Measurements from ENCODE around the gene CRTAC1. TPM values are rescaled to one million over a fixed set of nuclear protein-coding genes. Genes with fewer than 3 reads are reported as not detected.

The CRTAC1 gene
- polyA plus RNA-seq, 4 donors = 4.4 to 52.9 (median 31.3) TPM

GRCh38 chr10:98029149-98030092 lies 1.0 kb downstream of the CRTAC1 start:
- peak in 1 of 4 donors; percentile 8 for DNase-seq (ENCODE audit: low read depth in 4 of 4, low spot score in 3 of 4)

- DNase-seq (ENCODE audit: low read depth in 4 of 4, low spot score in 3 of 4) = peak in 2 of 4 donors; percentile 46 to 52
Measured at GRCh38 chr10:98028168-98028770, 2.2 kb downstream of the CRTAC1 start.

GRCh38 chr10:98023024-98023423 lies 7.4 kb downstream of the CRTAC1 start:
- DNase-seq (ENCODE audit: low read depth in 4 of 4, low spot score in 3 of 4) = no peak

- DNase-seq (ENCODE audit: low read depth in 4 of 4, low spot score in 3 of 4) = no peak
Measured at GRCh38 chr10:98020784-98021183, 9.6 kb downstream of the CRTAC1 start.

GRCh38 chr10:98020254-98020653 lies 10.2 kb downstream of the CRTAC1 start:
- DNase-seq (ENCODE audit: low read depth in 4 of 4, low spot score in 3 of 4) = no peak

GRCh38 chr10:98019784-98020183 lies 10.6 kb downstream of the CRTAC1 start:
- DNase-seq (ENCODE audit: low read depth in 4 of 4, low spot score in 3 of 4) = no peak

- no peak for DNase-seq (ENCODE audit: low read depth in 4 of 4, low spot score in 3 of 4)
Measured at GRCh38 chr10:98016772-98017475, 13.5 kb downstream of the CRTAC1 start.

- DNase-seq (ENCODE audit: low read depth in 4 of 4, low spot score in 3 of 4) = no peak
Measured at GRCh38 chr10:98013776-98014175, 16.6 kb downstream of the CRTAC1 start.

- DNase-seq (ENCODE audit: low read depth in 4 of 4, low spot score in 3 of 4) = no peak
Measured at GRCh38 chr10:98013122-98013521, 17.3 kb downstream of the CRTAC1 start.

- no peak for DNase-seq (ENCODE audit: low read depth in 4 of 4, low spot score in 3 of 4)
Measured at GRCh38 chr10:98012644-98013043, 17.8 kb downstream of the CRTAC1 start.

- DNase-seq (ENCODE audit: low read depth in 4 of 4, low spot score in 3 of 4) = no peak
Measured at GRCh38 chr10:98010939-98011685, 19.3 kb downstream of the CRTAC1 start.

GRCh38 chr10:98006266-98006665 lies 24.2 kb downstream of the CRTAC1 start:
- no peak for DNase-seq (ENCODE audit: low read depth in 4 of 4, low spot score in 3 of 4)

- no peak for DNase-seq (ENCODE audit: low read depth in 4 of 4, low spot score in 3 of 4)
Measured at GRCh38 chr10:98001736-98002135, 28.7 kb downstream of the CRTAC1 start.

GRCh38 chr10:98000346-98000745 lies 30.1 kb downstream of the CRTAC1 start:
- DNase-seq (ENCODE audit: low read depth in 4 of 4, low spot score in 3 of 4) = no peak

- DNase-seq (ENCODE audit: low read depth in 4 of 4, low spot score in 3 of 4) = no peak
Measured at GRCh38 chr10:97999923-98000248, 30.5 kb downstream of the CRTAC1 start.

GRCh38 chr10:97999066-97999922 lies 31.1 kb downstream of the CRTAC1 start:
- no peak for DNase-seq (ENCODE audit: low read depth in 4 of 4, low spot score in 3 of 4)

GRCh38 chr10:97991871-97992270 lies 38.5 kb downstream of the CRTAC1 start:
- DNase-seq (ENCODE audit: low read depth in 4 of 4, low spot score in 3 of 4) = peak; percentile 16 to 55 (median 24)

- no peak for DNase-seq (ENCODE audit: low read depth in 4 of 4, low spot score in 3 of 4)
Measured at GRCh38 chr10:97981816-97982215, 48.6 kb downstream of the CRTAC1 start.

GRCh38 chr10:97977673-97978072 lies 52.7 kb downstream of the CRTAC1 start:
- no peak for DNase-seq (ENCODE audit: low read depth in 4 of 4, low spot score in 3 of 4)

- no peak for DNase-seq (ENCODE audit: low read depth in 4 of 4, low spot score in 3 of 4)
Measured at GRCh38 chr10:97975598-97975997, 54.8 kb downstream of the CRTAC1 start.
